Measurements from ENCODE around the gene CENPO.

DNA sequence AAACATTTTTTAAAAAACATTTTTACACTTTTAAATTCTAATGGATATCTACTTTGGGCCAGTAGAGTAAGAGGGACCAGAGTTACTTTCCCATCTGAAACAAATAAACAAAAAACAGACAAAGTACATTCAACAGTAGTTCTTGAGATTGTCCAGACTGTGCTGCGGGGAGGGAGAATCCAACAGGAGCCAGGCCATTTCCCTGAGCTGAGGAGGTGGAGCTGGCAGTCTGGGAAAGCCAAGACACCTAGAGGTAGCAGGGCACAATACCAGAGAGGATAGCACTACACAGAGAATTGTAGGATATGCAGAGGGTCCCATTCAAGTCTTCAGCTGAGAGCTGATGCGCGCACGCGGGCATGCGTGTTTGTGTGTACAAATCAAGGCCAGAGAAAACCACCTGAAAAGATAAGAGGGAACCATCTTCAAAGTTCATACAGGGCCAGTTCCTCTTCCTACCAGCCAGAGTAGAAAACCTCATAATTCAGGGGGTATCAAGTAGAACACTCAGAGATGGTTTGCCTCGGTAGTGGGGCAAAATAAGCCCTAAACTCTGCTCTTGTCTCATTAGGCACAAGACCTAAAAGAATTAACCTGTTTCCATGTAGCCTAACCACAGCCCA lies 44.0 kb upstream of the CENPO start:
- TF ChIP-seq EZH2 (IDR thresholded peaks at IDR 0.05; ENCODE audit: insufficient read depth, poor library complexity, severe bottlenecking) (no peak), EZH2phosphoT487 (IDR thresholded peaks at IDR 0.05; ENCODE audit: insufficient read depth, low read depth) (no peak)

All from GM23248 (cell line).